ENCODE data around the gene CBX2.
A peak's percentile ranks its signal among the peaks of the same experiment; 100 is the strongest.

CBX2 gene

DNA sequence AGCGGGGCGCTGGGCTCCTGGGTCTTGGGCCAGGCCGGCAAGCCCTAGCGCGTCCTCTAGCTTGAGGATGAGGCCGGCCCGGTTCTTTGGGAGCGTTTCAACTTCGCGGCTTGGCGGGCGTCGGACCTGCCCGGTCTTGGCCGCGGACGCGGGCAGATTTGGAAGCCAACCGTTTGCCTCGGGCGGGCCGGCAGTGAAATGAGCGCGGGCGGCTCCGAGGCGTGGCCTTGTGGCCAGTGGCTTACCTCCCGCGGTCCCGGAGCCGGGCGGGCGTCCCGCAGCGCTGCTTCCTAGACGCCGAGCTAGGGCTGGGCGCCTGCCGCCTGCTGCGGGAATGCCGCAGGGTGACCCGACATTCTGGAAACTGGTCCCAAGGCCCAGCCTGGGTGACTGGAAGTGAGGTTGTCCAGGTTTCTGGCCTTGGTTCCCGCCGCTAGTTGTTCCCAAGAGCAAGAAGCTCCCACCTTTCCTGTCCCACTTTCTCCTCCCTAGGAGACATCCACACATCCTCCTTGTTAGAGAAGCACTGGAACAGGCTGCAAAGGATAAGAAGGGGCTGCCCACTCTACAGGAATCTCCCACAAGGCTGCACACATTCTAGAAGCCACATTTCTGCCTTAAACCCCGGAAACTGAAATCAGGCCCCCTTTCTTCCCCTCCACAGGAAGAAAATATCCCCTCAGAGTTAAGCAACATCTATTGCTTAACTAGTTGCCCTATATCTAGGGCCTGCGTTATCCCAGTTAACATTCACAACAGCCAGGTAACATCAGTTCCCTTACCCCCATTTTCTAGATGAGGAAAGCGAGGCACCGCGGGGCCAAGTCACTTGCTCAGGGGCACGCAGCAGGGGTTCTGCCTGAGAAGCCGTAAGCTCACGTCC, 23.4 kb downstream of the CBX2 start:
- DNase-seq: no peak

DNA sequence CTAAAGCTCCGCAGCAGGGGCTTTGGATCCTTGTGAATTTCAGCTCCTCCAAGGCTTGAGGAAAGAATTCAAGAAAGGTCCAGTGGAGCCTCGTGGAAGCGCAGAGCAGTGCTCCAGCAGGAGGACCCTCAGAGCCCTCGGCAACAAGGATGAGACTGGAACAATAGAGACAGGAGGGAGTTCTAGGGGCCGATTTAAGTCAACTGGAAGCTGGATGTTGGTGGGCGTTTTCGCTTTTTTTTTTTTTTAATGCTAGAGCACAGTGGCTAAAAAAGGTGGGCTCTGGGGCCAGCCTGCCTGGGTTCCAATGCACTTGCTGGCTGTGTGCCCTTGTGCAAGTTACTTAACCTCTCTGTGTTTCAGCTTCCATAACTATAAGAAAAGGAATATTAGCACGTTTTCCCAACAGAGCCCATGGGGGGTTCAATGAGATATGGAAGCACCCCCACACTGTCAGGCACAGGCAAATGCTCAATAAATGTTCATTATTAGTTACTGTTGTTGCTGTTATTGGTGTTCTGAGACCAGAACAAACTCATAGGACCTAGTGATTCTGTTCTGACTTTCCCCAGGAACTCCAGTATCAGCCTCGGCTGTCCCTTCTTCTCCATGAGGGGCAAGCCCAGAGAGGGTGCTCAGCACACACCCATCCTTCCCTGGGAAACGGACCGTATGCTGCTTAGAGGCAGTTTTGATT, 24.2 kb downstream of the CBX2 start:
- DNase-seq: no peak

DNA sequence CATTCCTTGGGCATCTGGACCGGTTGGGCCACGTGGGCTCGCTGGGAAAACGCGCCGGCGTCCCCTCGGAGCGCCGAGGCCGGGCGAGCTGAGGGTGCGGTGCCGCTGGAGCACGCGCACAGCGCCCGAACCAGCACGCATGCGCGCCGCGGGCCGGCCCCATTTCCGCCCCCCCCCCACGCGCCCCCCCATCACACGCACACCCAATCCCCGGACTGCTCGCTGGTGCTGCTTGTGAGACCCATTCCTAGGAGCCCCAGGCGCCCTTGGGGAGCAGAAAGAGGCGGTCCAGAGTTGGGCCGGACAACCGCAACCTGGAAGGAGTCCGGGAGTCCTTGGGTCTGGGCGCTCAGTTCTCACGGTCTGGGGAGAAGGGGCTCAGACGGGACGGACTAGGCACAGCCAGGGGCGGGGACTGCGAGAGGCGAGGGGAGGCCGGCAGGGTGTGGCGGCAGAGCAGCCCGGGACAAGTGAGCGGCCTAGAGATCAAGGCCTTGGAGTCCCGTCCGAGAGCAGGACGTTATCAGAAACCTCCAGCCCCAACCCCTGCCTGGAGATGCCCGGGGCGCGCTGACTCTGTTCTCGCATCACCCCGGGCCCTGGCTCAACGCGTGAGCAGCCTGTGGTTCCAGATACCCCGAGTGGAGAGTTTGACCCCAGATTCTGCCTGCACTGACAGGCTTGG, 24.9 kb downstream of the CBX2 start:
- DNase-seq: no peak

DNA sequence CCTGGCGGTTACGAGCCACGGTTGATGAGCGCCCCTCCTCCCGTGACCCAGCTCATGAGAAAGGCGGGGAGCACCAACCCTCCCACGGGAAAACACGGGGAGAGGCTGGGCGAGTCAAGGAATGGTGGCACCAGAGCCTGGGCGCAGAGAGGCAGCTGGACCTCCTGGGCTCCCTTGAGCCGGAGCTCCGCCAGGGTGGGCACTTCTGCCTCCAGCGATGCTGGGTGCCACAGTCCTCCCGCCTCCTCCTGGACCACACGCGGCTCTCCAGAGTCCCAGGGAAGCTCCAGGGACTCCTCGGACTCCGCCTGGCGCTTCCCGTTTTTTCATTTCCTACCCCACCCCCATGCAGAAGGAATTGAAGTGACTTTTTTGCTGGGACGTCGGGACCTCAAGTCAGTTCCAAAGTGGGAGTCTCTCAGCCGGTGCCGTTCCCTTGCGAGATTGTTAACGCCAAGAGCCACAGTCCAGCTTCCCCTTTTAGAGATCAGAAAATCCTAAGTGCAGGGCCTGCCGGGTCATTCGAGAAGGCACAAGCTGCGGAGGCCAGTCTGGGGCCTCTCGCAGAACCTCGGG, 25.6 kb downstream of the CBX2 start:
- no peak for DNase-seq

DNA sequence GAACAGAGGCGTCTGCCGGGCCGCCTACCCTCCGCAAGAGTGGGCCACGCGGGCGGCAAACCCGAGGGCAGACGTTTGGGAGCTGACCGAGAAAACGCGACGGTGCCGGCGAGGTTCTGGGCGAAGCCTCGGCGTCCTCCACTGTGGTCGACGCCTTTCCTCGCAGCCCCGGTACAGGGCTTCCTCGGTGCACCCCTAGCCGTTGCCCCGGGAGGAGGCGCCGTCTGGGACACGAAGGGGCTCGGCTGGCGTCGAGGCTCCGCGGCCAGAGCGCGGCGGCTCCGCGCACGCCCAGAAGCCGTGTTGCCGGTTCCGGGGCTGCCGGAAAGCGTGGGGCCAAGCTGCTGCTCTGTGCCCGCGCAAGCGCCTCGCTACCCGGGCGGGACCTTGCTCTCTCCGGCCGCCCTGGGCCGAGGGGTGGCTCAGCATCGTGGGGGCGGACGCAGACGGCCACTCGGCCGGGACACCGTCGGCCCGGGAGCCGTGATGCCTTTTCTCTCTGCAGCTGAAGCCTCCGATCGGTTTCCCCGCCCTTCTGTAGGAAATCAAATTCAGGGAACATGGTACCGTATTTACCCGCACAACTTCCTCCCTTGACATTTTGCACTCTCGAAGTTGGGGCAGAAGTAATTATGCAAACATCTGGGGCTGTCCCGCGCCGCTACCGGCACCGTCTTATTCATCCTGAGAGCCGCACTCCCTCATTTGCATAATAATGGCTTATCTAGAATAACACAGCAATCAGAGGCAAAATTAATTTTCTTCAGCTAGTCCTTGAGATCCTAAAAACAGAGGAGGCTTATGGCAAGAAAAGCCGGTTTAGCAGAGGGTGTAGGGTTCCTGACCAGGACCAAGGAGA, 26.3 kb downstream of the CBX2 start:
- no peak for DNase-seq

DNA sequence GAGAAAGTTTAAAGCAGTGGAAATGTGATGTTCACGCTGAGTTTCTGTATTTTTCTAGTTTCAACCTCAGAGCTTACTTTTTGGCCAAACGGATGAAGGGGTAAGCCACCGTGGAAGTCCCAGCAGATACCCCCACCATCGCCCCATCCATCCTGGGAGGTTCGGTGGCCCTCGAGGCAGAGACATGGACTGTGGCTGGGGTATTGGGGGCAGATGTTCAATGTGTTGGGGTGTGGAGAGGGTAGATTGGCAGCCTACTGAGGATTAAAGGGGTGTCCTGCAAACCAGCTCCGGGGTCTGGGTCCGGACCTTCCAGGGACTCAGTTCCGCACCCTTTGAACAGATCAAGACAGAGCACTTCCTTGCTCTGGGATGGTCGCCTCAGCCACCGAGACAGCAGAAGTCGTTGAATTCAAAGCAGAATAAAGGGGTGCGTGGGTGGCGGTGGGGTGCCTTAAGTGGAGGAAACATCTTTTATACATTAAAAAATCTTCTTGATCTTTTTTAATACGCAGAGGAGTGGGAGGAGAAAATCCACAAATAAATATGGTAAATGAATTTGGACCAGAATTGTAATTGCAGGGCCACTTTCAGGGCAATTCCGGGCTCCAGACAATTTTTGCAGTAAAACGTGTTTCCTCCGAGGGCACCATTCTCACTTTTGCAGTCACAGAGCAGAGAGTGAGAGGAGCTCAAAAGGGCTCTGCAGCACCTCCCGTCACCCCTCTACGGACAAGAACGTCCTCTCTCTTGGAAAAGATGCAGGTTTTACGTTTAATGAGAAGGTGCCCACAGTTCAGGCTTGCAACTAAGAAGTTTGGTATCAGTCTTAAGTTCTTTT, 27.1 kb downstream of the CBX2 start:
- no peak for DNase-seq

DNA sequence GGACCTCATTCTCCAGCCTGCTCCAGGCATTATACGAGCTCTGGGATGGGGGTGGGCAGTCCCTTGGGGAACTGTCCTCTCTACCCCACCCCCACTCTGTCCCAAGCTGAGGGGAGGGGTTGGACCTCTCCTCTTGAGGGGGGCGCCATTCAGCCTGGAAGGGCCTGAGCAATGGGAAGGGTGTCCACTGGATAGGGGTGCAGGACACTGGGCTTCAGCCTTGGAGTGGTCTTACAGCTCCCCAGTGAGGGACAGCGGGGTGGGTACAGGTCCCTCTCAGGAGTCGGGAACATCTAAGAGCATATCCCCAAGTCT, 28.5 kb downstream of the CBX2 start:
- no peak for DNase-seq

DNA sequence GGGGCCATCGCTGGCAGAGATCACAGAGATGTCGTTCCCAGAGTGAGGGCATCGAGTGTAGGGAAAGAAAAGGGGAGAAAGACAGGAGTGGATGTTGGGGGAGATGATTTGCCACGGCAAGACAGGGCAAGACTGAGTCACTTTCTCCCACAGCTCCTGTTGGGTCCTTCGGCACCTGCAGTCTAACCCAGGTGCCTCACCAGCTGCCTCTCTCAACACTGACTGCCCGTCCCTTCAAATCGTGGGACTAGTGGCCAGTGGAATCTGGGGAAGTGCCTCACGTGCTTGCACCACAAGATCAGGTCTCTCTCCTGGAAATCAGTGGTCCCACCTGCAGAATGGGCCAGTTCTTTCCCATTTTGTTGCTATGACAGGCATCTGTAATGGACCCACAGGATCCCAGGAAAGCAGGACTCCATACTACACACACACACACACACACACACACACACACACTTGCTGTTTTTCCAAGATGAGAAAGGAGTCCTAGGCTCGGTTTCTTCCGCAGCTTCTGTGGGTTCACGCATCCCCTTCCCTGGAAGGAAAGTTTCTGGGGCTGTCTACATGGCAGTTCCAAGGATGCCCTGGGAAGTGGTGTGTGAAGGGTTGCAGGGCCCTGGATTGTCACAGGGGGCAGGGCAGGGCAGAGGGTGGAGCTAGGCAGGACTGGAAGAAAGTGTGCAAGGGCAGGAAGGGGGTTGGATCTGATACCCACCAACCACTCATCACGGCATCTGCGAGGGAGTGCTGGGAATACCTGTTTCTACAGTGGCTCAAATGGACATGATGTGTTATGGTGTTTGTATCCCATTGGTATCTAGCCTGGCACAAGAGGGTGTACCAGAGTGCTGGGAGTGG, 29.1 kb downstream of the CBX2 start:
- DNase-seq: no peak

DNA sequence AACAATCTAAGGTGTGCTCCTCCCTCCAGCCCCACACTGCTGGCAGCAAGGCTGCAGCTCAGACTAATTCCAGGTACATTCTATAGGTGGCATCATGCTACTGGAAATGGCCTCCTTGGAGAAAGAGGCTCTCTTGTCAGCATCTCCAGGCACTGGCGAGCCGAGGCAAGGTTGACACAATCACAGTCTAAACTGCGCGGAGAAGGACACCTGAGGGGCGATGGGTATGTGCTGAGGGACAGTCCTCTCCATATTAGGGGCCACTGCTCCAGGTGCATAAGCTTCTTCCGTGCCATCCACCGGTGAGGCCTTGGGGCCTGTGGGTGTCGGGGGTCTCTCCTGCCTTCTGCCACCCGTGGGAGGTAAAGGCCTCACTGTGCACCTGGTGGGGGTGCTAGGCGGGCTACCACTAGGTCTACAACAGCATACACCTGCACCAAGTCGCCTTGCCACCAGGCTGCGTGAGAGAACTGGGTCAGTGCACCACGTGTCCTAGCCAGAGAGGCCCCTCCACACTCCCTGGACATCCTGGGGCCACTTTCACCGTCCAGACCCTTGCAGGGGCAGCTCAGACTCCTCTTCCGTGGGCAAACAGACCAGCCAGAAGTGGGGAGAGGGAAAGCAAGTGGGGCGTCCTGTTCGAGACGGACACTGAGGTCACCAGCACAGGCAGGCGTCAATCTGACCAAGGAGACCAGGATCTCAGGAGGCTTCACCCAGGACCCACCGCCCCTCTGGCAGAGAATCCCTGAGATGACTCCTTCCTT, 31.0 kb downstream of the CBX2 start:
- DNase-seq: no peak

DNA sequence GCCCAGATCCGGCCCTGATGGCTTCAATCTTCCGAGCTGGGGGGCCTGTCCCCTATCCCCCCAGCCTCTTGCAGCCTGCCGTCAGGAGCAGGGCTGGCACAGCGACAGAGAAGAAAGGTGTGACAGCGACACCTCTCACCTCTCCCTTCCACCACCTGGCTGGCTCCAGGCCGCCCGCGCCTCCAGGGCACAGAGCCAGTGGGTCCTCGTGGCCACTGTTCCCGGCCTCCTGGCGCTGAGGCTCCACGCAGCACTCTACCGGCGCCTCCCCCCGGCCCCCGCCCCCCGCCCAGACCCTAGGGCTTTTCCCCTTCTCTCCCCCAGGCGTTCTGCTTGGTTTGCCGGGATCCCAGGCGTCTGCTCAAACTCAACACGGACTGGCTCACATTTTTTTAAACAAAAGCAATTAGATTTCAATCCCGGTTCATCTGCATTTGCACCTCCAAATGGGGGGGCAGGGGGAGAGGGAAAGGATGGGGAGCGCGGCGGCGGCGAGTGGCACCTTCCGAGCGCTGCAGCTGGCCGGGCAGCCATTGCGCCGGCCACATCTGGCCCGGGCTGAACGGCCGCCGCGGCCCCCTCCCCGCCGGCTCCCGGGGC, 31.7 kb downstream of the CBX2 start:
- DNase-seq: no peak

DNA sequence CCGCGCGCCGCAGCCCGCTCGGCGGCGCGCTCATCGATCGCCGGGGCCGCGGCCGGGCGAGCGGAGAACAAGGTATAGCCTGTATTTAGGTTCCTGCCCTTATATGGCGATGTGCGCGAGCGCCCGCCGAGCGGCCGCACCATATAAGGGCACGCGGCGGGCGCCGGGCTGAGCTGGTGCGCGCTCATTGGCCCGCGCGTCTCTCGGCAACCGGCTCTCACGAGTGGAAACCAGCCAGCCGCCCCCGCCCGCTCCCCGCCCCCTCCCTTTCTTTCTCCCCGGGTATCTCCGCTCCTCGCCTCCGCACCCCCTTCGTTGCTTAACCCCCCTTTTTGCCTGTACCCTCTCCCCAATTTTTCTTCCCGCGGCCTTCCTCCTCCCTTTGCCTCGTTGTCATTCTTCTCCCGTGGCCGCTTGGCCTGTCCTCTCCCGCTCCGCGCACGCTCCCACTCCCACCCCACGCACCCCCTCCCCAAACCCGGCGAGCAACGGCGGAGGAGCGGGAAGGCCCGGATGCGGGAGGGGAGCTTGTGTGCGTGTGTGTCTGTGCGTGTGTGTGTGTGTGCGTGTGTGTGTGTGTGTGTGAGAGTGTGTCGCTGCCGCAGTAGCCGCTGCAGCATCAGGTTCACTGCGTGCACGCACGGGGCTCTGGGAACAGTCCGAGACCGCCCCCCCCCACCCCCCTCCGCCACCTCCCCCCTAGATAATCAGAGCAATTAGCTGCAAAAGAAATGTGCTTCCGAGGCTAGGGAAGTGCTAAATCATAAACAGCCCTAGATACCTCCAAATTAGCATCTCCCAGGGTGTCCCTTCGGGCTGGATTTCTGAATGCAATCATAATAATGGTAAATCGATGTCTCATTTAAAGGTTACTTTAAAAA, 32.4 kb downstream of the CBX2 start:
- peak; percentile 49 for DNase-seq

DNA sequence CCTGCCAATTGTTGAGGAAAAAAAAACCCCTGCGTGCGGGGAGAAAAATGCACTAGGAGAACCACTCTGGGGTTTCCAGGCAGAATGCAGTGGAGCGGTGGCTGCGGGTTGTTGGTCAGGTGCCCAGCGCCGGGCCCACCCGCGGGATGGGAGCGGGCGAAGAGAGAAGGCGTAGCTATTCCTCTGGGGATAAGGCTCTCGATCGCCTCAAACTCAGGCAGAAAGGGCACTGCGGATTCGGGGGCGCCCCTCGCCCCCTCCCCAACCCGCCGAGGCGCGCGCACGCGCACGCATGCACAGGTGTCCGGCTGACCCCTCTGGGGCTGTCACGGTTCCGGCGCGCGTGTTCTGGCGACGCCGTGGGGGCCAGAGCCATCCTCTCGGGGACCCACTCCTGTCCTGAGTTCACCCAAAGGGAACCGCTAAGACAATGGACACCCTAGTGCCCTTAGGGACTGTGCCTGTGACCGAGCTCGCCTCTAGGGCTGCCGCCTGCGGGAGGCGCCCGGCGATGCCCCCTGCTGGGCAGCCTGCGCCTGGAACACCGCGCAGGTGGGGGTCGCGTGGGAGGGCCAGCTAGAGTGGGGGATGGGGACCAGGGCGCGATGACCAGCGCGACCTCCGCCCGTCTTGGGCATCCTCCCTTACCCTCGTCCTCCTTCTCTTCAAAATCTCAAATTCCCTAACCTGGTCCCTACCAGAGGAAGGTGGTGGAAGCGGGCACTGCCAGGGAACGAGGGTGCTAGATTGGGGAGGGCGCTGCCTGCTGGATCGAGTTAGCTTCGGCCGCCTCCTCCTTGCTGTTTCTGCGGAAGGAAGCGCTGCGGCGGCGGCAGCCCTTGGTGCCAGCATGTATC, 33.3 kb downstream of the CBX2 start:
- no peak for DNase-seq

DNA sequence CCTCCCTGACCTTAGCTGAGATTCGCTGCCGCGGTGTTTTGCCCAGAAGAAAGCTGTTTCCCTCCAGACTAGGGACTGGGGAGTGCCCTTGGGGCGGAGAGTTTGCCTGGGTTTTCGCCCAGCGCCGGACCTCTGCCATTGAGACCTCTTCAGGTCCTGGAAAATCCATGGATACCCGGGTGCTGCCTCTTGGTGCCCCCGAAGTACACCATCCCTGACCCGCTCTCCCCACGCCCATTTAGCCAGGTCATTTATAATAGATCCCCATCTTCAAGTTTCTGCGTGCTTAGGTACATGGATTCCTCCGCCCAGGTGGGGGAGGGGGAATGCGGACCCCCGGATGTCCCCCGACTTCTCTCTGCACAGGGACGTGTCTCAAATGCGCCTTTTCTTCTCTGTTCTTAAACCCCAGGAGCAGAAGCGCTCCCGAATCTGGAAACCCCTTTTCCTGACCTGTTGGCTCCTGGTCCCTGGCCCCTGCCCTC, 34.0 kb downstream of the CBX2 start:
- no peak for DNase-seq

DNA sequence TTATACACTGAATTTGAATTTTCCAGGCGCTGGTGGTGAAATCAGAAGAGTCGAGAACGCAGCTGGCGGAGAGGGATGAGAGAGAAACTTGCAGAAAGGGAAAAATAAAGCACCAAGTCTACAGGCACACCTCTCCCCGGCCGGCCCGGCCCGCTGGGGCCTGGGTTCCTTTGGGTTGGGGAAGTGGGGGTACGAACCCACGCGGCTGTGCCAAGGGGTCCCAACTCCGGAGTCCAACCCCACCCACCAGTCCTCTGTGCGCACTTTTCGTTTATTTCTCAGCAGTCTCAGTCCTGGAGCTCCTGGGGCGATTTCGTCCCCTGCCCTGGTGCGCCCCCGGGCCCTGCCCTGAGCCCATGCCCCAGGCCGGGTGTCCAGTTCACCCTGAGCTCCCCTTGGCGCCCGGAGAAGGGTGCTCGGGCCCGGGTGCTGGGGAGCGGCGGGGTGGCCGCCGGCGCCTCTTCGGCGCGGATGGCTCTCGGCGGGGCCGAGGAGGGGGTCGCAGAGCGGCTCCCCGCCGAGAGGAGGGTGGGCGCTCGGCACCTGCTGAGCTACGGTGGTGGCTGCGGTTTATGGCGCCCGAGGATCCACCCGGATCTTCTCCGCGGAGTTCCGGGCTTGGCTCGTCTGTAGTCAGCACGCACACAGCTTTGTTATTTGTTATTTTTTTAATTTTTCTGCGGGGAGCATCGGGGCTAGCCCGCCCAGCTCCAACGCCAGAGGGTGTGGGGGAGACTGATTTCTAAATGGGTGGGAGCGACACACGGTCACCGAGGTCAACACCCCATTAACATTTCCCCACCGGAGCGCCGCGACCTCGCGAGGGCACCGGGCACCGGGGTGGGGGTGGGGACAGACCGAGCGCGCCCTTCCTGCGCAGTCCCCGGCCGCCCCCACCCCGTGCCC, 34.7 kb downstream of the CBX2 start:
- no peak for DNase-seq

DNA sequence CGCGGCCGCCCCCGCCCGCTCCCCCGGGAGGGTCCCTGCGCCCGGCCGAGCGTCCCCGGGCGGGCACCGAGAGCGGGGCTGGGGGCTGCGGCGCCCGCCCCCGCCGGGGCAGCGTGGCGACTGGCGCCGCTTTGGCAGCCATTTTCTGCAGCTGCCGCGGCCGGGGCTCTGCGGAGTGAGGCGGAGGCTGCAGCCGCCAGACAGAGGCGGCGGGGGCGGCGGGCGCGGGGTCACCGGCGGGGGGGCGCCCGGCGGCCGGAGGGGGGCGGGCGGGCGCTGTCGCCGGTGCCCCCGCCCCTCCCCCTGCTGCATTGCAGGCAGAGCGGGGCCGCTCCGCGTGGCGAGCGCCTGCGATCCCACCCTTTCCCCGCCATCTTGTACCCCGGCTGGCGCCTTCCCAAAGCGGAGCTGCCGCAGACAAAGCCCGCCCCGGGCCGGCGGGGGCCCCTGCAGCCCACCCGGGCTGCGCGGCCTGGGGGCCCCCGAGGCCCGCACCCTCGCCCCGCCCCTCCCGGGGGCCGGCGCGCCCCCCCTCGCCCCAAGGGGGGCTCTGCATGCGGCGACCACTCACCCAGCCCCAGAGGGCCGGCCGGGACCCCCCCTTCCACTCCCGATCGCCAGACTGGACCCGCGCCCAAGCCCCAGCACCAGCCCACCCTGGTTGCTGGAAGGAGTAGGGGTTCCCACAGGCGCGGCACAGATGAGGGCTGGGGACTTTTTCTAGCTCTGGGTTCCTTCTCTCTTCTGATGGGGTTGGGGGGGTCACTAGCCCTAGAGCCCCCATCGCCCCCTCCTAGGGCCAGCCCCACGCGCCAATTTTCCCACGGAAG, 35.6 kb downstream of the CBX2 start:
- no peak for DNase-seq
